Left lung (tissue), 10 donors: ENCODE data around the gene CABLES1. TPM values are rescaled to one million over a fixed set of nuclear protein-coding genes. Genes with fewer than 3 reads are reported as not detected.

ENCODE experiments used
- ATAC-seq: fragments of 200-7000 bp; cut with Tn5 transposase; one replicate; pipeline ENCODE4 v1.9.1; 2020; ENCODE audit warnings: moderate library complexity
- DNase-seq, 4 donors: peaks; one replicate each; pipeline ENCODE4 v3.0.0-alpha.2; 2013 to 2020
- H3K27ac ChIP-seq, 2 donors: fragments of 200-600 bp; sonication (generic) in 1 of 2; one replicate each; pipeline versions ENCODE4 v1.5.0 to v1.8.0; 2020 to 2021
- H3K27me3 ChIP-seq, 2 donors: fragments of 200-600 bp; sonication (generic) in 1 of 2; one replicate each; pipeline versions ENCODE4 v1.5.0 to v1.8.0; 2020 to 2021
- H3K36me3 ChIP-seq, 2 donors: fragments of 200-600 bp; sonication (generic) in 1 of 2; one replicate each; pipeline versions ENCODE4 v1.5.0 to v1.8.0; 2020 to 2021
- H3K4me1 ChIP-seq, 2 donors: fragments of 200-600 bp; one replicate each; pipeline ENCODE4 v1.8.0; 2021
- H3K4me3 ChIP-seq, 2 donors: fragments of 200-600 bp; sonication (generic) in 1 of 2; one replicate each; pipeline versions ENCODE4 v1.5.0 to v1.8.0; 2020 to 2021; ENCODE audit warnings: mild to moderate bottlenecking in 1 of 2
- H3K9me3 ChIP-seq, 2 donors: fragments of 200-600 bp; sonication (generic) in 1 of 2; one replicate each; pipeline versions ENCODE4 v1.5.0 to v1.8.0; 2020 to 2021
- CTCF ChIP-seq, 2 donors: fragments of 200-600 bp; sonication (generic) in 1 of 2; IDR thresholded peaks; one replicate each; pipeline versions ENCODE4 v1.5.0 to v1.8.0; 2021; ENCODE audit warnings: antibody characterized with exemption in 2 of 2
- intact Hi-C, 2 donors: fragments of 100-400 bp; cut with DNase I; formaldehyde crosslinking; loops; one replicate each; pipeline versions ENCODE4 v1.11.2 to v1.14.2; 2022
- polyA plus RNA-seq, 6 donors: library from polyadenylated mRNA; unstranded; fragments of 120-200 nt; gene quantifications; one replicate each; pipeline ENCODE4 v1.2.1, GENCODE V29; 2013; ENCODE audit not compliant: insufficient read length in 6 of 6
- total RNA-seq, 2 donors: library from RNA; stranded (reverse); fragmentation: NEBNext Ultra II Directional; extraction: Animal tissue kit (Norgen Biotek cat#: 25700); gene quantifications; one replicate each; pipeline ENCODE4 v1.2.1, GENCODE V29; 2021
- donor health status: DM: no; HTN: yes; CAD: no.
- donor health status: DM: no; HTN: no; CAD: no.

The CABLES1 gene
- total and polyA plus RNA-seq, 8 donors, result 21.9 to 84.5 (median 71.6) TPM

DNA sequence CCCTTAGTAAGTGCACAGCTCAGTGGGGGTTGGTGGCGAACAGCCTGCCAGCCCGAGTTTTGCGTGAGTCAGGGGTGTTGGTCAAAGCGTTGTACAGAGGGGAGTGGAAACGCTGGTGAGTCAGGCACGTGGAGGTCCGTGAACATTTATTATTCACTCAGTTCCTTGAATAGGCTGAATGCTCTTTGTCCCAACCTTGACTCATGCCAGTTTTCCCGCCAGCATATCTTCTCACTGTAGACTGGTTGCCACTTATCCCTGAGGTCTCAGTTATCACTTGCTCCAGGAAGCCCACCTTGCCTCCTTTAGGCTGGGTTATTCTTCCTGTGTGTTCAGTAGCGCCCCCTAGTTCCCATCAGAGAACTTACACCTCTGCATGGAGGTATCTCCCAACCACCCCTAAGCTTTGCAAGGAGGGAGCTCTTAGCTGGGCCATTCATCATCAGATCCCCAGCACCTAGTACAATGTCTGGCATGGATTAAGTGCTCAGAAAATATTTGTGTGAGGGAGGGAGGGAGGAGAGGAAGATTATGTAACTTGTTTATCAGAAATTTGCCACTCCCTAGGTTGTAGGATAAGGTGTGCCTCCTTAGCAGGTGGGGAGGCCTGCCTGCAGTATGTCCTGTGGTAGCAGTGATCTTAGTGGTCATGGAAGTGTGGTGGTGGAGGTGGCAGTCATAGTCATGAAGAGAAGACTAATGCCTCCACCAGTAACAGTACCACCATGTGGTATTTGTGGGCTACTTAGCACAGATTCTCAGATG, 72.1 kb downstream of the CABLES1 start:
- peak; percentile 9 for ATAC-seq
- intact Hi-C loops, result no loop called here
- H3K27me3 ChIP-seq, result no peaks in the 10 kb centered on the region
- H3K27ac ChIP-seq, result no peak overlapping the region
- no peak for DNase-seq
- no peak for TF ChIP-seq CTCF (IDR thresholded peaks at IDR 0.05)
- no peaks in the 10 kb centered on the region for H3K36me3 ChIP-seq
- no peak overlapping the region for H3K4me3 ChIP-seq
- H3K9me3 ChIP-seq, result no peaks in the 10 kb centered on the region
- peaks cover 0 to under 1% of the 10 kb centered on the region in 2 donors for H3K4me1 ChIP-seq

DNA sequence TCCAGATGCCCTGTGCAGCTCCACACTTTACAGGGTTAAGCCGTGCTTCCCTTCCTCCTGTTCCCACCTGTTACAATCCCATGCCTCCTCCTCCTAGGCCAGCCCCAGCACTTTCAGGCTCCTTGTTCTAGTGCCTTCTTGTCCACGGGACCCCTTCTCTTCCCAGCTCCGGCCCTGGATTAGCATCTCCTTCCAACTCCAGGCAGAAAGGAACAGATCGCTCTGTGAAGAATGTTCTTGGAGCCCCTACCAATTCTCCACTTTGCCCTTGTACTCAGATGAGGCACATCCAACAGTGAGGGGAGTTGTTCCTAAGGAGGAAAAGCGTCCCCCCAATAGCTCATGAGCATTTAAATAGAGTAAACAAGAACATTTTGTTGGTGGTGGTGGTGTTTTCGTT, 72.7 kb downstream of the CABLES1 start:
- Histone ChIP-seq H3K4me1 (peaks cover 0 to 7% of the 10 kb centered on the region in 2 donors), H3K27ac (no peak overlapping the region), H3K36me3 (no peaks in the 10 kb centered on the region), H3K9me3 (no peaks in the 10 kb centered on the region), H3K27me3 (no peaks in the 10 kb centered on the region), H3K4me3 (no peak overlapping the region)
- ATAC-seq, result no peak
- DNase-seq, result no peak
- intact Hi-C loops, result no loop called here
- TF ChIP-seq CTCF (IDR thresholded peaks at IDR 0.05), result no peak

- Histone ChIP-seq H3K4me3 (no peak overlapping the region), H3K9me3 (no peaks in the 10 kb centered on the region), H3K27ac (no peak overlapping the region), H3K27me3 (no peaks in the 10 kb centered on the region), H3K4me1 (peaks cover 0 to 8% of the 10 kb centered on the region in 2 donors), H3K36me3 (no peaks in the 10 kb centered on the region)
- intact Hi-C loops, result no loop called here
- ATAC-seq (no peak), DNase-seq (no peak)
- TF ChIP-seq CTCF (IDR thresholded peaks at IDR 0.05), result no peak
Measured at GRCh38 chr18:23208600-23208999, 73.3 kb downstream of the CABLES1 start.

DNA sequence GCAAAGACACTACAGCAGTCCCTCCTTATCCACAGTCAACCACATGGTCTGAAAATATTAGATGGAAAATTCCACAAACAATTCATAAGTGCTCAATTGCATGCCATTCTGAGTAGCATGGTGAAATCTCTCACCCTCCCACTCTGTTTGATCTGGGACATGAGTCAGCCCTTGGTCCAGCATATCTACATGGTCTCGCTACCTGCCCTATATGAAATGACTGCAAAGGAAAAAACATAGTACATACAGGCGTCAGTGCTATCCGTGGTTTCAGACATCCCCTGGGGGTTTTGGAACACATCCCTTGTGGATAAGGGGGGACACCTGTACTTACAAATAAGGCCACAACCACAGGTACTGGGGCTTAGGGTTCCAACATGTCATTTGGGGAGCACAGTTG, 73.7 kb downstream of the CABLES1 start:
- H3K4me3 ChIP-seq, result no peak overlapping the region
- H3K27ac ChIP-seq, result no peak overlapping the region
- H3K9me3 ChIP-seq, result no peaks in the 10 kb centered on the region
- ATAC-seq (peak; percentile 90), DNase-seq (no peak)
- no peaks in the 10 kb centered on the region for H3K36me3 ChIP-seq
- peaks cover 0 to 8% of the 10 kb centered on the region in 2 donors for H3K4me1 ChIP-seq
- no peaks in the 10 kb centered on the region for H3K27me3 ChIP-seq
- TF ChIP-seq CTCF (IDR thresholded peaks at IDR 0.05), result no peak
- intact Hi-C loops, result no loop called here

GRCh38 chr18:23209796-23210195, 74.5 kb downstream of the CABLES1 start:
- H3K27ac ChIP-seq, result no peak overlapping the region
- H3K36me3 ChIP-seq, result peaks cover 0 to 5% of the 10 kb centered on the region in 2 donors
- ATAC-seq (no peak), DNase-seq (no peak)
- intact Hi-C loops, result no loop called here
- no peaks in the 10 kb centered on the region for H3K27me3 ChIP-seq
- TF ChIP-seq CTCF (IDR thresholded peaks at IDR 0.05), result no peak
- H3K4me3 ChIP-seq, result no peak overlapping the region
- peaks cover 0 to 8% of the 10 kb centered on the region in 2 donors for H3K4me1 ChIP-seq
- no peaks in the 10 kb centered on the region for H3K9me3 ChIP-seq
